HG02981 (cell line): ENCODE data around the gene BBS12.

Source experiments
- ATAC-seq: cut with Tn5 transposase; IDR thresholded peaks from one replicate; pipeline ENCODE4 v1.9.1; 2021; ENCODE audit warnings: mild to moderate bottlenecking, moderate library complexity; ENCODE audit not compliant: unreplicated experiment

The BBS12 gene

DNA sequence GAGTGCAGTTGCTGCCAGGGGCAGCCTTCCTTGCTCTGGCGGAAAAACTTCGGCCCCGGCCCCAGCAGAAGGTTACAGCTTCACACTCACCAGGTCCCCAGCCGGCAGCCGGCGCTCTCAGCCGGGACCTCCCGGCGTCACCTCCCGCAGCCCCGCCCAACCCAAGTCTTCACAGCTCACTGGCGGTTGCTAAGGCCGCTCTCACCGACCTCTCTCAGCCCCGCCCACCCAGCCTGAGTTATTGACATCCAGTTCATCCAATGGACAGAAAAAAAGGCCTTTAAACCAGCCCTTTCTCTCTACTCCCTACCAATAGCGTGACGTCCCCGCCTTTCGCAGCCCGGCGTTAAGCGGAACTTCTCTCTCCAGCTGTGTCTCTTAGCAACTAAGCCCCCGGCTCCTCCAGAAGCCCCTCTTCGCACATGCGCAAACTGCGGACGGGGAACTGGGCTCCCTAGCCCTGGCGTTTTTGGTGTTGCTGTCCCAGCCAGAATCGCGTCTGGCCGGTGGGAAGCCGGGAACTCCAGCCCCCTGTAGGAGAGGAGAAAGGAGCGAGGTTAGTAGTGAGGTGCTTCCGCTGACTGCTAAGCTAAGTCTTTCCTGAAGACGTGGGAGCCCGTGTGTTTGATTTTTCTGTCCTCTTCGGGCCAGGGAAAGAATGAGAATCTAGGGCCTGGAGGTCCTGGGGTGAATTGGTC is at the start of gene BBS12:
Gene BBS12, plus strand, starts transcription at position 376 of the 698 bp plus-strand sequence. CDS start 9,189 bp downstream, outside the sequence.
- peak; percentile 99 for ATAC-seq

DNA sequence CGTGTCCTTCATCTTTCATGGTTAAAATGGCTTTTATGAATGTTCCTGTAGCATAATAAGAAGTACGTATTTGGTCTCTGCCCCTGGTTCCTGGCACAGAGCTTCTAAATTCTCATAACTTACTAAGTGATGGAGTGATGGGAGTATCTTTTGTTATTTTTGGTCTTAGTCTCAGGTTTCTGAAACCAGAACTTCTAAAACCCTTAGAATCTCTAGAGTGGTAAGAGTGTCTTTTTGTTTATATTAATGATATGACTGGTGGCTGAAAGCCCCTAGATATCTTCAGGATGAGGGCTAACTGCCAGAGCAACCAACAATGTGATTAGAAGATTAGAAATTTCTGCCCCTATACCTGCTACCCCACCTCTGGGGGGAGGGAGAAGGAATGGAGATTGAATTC is 45.8 kb upstream of the BBS12 start:
- ATAC-seq = no peak

DNA sequence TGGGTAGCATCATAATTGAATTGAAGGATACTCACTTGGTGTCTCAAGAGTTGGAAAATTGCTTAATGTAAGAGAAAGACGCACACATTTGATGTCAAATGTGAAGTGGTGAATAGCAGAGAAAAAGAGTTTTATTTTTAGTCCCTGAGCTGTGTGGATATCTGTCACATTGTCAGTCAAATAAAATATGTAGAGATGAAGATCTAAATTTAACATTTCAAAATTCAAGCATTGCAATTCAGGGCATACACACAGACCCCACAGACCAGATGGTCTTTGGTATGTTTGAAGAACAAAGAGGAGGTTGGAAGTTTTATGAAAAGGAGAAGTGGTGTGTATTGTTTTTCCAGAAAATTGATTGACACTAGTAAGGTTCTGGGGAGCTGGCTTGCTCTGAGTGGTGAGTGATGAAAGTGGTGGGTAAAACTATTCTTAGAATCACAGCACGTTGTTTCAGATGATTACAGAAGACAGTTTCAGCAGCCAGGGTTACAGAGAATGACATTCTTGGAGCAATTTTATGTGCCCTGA is 44.9 kb upstream of the BBS12 start:
- no peak for ATAC-seq

DNA sequence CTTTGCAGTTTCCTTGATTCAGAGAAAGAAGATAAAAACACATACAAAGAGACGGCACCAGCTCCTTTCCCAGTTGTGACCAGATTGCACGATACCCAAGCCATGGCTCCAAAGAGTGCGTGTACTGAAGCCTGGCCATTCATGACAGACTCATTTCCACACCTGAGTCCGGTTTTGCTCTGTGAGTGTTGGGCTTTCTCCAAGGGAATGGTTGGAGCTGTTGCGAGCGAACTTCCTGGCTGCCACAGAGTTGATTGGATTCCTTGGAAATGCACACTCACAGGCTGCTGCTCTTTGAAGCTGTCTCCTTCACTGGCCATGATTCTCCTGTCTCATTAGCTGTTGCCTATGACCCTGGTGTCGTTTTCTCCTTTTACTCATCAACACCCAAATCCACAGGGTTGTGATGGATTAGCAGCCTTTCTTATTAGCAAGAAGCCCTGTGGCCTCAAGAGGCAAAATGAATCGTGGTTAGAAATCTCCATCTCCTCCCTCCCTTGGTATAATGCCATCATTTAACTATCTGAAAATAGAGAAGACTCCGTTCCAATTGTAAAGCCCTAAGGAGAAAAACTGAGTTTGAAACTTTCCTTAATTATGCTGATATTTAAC is 43.9 kb upstream of the BBS12 start:
- ATAC-seq = no peak

- peak; percentile 87 for ATAC-seq
These were observed 42.5 kb upstream of the BBS12 start for GRCh38 chr4:122689972-122690371.

- ATAC-seq = no peak
These were observed 40.5 kb upstream of the BBS12 start for GRCh38 chr4:122691988-122692387.

GRCh38 chr4:122692641-122693520 is 39.6 kb upstream of the BBS12 start:
- ATAC-seq = no peak

DNA sequence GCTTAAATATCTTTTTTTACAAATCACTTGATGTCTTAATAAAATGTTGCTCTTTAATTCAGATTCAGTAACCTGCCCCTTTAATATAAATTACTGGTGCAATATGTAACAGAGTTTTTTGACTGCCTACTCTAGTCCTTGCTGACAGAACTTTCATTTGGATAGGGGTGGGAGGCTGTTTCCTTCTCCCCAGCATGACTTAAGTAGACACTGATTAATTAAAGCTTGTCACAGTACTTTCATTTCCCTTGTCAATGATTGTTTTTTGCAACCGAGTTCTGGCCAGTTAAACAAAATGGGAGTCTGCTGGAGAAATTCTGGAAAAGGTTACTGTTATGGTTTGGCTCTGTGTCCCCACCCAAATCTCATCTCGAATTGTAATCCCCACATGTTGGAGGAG is 37.3 kb upstream of the BBS12 start:
- peak; percentile 51 for ATAC-seq

- no peak for ATAC-seq
These were observed 32.3 kb upstream of the BBS12 start for GRCh38 chr4:122700178-122700725.

DNA sequence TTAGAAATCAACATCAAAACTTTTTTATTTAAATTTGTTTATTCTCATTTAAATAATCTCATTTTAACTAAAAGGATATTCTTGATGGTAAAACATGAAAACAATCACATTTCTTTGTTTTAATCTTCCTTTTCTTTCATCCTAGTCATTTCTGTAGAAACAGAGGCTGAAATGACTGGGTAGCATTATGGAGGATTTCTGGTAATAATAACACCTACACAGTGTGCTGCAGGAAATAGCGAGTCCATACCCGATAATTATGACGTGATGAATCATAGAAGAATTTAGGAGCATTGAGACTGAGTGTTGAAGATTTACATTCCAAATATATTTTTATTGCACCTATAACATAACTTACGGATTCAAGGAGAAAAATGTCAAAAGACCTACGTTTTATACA is 31.4 kb upstream of the BBS12 start:
- no peak for ATAC-seq

GRCh38 chr4:122701965-122702364 is 30.5 kb upstream of the BBS12 start:
- ATAC-seq = no peak

DNA sequence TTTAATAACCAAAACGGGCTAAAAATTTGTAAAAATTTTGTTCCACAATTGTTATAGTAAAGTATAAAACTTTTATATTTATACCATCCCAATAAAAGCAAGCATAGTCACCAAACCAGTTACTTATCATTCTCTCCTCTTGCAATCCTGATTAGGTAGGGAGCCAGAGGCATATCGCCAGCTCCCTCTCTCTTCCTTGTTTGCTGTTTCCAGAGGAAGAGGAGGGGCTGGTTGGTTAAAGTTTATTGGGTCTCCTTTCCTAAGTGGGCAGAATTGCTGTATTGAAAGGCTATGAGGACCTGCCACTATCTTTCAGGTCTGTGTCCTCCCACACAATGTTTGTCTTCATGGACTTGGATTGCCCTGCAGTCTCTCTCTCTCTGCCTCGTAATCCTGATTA is 29.6 kb upstream of the BBS12 start:
- ATAC-seq = no peak

DNA sequence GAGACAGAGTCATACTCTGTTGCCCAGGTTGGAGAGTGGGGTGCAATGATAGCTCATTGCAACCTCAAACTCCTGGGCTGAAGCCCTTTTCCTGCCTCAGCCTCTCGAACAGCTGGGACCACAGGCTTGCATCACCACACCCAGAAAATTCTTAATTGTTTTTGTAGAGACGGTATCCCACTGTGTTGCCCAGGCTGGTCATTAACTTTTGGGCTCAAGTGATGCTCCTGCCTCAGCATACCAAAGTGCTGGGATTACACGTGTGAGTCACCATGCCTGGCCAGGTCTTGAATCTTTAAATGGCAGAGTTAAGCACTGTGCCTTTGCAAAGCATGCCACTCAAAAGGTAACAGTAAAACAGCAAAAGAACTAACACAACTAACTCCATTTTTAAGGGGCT is 28.6 kb upstream of the BBS12 start:
- no peak for ATAC-seq

DNA sequence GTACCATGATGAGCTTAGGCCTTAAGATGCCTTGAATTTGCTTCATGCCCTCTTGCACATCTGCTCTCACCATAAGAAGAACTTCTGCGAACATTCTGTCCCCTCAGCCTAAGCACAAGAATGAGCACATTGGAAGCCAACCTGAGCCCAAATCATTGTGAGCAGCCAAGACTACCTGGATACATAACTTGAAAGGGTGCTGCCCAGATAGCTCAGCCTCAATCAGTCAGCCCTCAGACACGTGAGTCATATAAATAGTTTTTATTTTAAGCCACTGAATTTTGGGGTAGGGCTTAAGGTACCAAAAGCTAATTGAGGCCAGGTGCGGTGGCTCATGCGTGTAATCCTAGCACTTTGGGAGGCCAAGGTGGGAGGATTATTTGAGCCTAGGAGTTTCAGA is 27.5 kb upstream of the BBS12 start:
- peak; percentile 43 for ATAC-seq

- no peak for ATAC-seq
These were observed 26.9 kb upstream of the BBS12 start for GRCh38 chr4:122705547-122706117.

DNA sequence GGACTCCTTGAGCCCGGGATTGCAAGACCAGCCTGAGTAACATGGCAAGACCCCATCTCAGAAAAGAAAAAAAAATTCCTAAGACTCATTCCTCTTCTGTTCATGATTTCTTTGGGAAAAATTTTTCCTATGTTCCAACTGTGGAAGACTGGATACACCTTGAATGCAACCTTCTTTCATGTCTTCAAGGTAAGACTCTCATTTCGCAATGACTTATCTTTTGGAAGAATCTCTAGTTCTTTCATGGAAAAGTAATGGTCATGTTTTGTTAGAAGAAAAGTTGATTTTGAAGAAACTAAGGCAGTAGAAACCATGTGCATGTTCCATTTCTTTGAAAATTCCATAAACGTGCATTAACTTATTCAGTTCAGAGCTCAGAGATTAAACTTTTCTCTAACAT is 26.0 kb upstream of the BBS12 start:
- ATAC-seq = no peak

GRCh38 chr4:122707497-122707896 is 25.0 kb upstream of the BBS12 start:
- no peak for ATAC-seq

DNA sequence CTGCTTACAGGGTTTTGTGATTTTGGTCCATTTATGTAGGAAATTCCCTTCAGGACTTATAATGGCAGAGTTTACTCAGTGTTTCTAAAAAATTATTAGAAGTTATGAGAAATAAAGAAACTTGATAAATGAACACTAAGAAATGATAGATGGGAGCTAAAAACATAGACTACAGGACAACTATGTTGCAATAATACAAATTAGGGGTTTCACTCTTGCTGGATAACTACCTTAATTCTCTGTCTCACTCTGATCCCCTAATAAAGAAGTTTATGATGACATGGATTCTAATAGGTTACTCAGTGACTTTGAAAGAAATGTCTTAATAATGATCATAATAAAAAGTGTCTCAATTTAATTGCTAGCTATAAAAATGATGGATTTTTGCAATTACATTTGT is 23.3 kb upstream of the BBS12 start:
- ATAC-seq = no peak

DNA sequence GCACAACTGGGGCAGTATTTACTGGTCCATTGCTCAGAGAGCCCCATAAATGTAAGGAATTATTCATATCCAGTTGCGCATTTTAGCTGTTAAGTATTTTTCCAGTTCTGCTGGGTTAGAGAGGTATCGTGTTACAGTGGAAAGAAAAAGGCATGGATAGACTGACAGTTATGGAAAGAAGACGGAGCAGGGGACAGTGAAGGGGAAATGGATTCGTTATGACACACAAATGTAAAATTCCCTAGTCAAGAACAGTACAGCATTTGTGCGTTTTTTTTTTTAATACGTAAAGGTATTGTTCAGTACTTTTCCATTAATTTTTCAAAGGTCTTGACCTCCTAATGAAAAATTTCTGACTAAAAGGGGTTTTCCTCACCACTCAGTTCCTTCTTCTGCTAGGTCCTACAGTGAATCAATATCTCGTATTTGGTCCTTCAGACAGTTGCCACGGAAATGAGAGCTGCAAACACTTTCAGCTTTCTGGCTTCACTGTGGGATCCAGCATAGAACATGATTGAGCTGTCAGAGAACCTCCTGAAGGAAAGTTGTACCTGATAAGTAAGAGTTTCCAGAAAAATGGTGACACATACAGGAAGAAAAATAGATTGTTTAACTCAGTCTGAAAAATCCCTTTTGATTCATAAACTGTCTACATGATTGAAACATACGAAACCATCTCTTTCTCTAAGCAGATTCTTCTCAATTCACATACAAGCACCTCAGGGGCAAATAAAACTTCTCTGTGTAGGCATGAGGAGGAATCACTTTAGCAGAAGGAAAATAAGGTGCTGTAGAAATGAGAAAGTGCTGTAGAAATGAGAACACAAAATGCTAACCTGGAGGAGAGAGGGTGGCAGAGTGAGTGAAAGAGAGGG is 21.8 kb upstream of the BBS12 start:
- peak; percentile 76 for ATAC-seq

- no peak for ATAC-seq
These were observed 20.6 kb upstream of the BBS12 start for GRCh38 chr4:122711919-122712318.
